ENCODE measurements around the gene ZNF610.

DNA sequence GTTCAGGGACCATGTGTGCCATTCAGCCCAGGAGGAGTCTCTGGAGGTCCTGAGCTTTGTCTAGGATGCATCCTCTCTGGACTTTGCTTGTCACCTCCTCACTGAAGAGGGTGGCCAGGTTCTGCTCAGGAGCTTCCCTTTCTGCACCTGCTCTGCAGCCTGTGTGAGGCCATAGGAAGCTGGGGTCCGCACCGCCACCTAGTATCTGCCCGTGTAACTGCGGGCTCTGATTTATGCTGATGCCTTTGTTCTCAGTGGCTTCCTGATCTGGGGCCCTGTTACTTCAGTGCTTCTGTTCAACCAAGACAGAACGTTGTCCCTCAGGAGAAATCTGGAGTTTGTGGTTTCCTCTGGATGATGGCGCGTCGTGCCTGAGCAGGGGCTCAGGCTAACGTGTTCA, 15.5 kb downstream of the ZNF610 start:
- TF ChIP-seq EZH2phosphoT487 (IDR thresholded peaks at IDR 0.05; ENCODE audit: insufficient read depth, low read depth) (no peak), EZH2 (IDR thresholded peaks at IDR 0.05; ENCODE audit: insufficient read depth, poor library complexity, severe bottlenecking) (no peak)
